OCI-LY7 (cell line): ENCODE measurements around the gene WASF1. TPM values are rescaled to one million over a fixed set of nuclear protein-coding genes. Genes with fewer than 3 reads are reported as not detected.

Source experiments
- BruUV-seq: library from RNA; stranded (reverse); fragments of 400-500 nt; replicated peaks from 2 replicates; lab custom pipeline; 2021; lab: Mats Ljungman, UMichigan
- CTCF ChIA-PET: fragments of 300-600 bp; sonication (Branson Sonifier 250); formaldehyde crosslinking; loops from one replicate; lab custom pipeline; 2022; ENCODE audit warnings: antibody characterized with exemption; ENCODE audit not compliant: unreplicated experiment; lab: Charles Lee
- POLR2A ChIA-PET: fragments of 300-600 bp; sonication (Branson Sonifier 250); formaldehyde crosslinking; loops from one replicate; lab custom pipeline; 2022; ENCODE audit warnings: antibody characterized with exemption; lab: Charles Lee
- DNase-seq: peaks from one replicate; pipeline ENCODE4 v3.0.0-alpha.2; 2015; ENCODE audit warnings: low spot score
- H2AFZ ChIP-seq: fragments of 200-600 bp; sonication (generic), shearing (Covaris generic); 2 replicates; pipeline ENCODE4 v1.6.1; 2014; ENCODE audit warnings: mild to moderate bottlenecking, antibody characterized with exemption, low read length, moderate library complexity
- H3K27ac ChIP-seq: fragments of 200-600 bp; sonication (generic); 2 replicates; pipeline ENCODE4 v1.5.1; 2014; ENCODE audit warnings: mixed run types, low read depth, mild to moderate bottlenecking, moderate library complexity, low read length, inconsistent platforms; ENCODE audit not compliant: poor library complexity, severe bottlenecking
- H3K36me3 ChIP-seq: fragments of 200-600 bp; sonication (generic); 2 replicates; pipeline ENCODE4 v1.6.1; 2014; ENCODE audit warnings: mild to moderate bottlenecking, antibody characterized with exemption, low read length, moderate library complexity, mixed read lengths; ENCODE audit not compliant: insufficient read depth
- H3K4me1 ChIP-seq: fragments of 200-600 bp; sonication (generic); 2 replicates; pipeline ENCODE4 v1.5.1; 2014; ENCODE audit warnings: mild to moderate bottlenecking, low read length; ENCODE audit not compliant: insufficient read depth, poor library complexity, severe bottlenecking
- H3K4me2 ChIP-seq: fragments of 200-600 bp; sonication (generic); 2 replicates; pipeline ENCODE4 v1.6.1; 2014; ENCODE audit warnings: mild to moderate bottlenecking, low read length
- H3K4me3 ChIP-seq: fragments of 200-600 bp; sonication (generic); 2 replicates; pipeline ENCODE4 v1.5.1; 2014; ENCODE audit warnings: mild to moderate bottlenecking, low read depth, low read length; ENCODE audit not compliant: poor library complexity, severe bottlenecking
- H3K79me2 ChIP-seq: fragments of 200-600 bp; sonication (generic); 2 replicates; pipeline ENCODE4 v1.6.1; 2016; ENCODE audit warnings: low read depth, mild to moderate bottlenecking, low read length, moderate library complexity, mixed read lengths; ENCODE audit not compliant: insufficient read depth
- H3K9me2 ChIP-seq: fragments of 200-600 bp; sonication (generic); 2 replicates; pipeline ENCODE4 v1.6.1; 2016; ENCODE audit warnings: mild to moderate bottlenecking, low read length, mixed read lengths; ENCODE audit not compliant: insufficient read depth
- H3K9me3 ChIP-seq: fragments of 200-600 bp; sonication (generic); 2 replicates; pipeline ENCODE4 v1.6.1; 2014; ENCODE audit warnings: mild to moderate bottlenecking, mixed run types, low read length, mixed read lengths
- H4K20me1 ChIP-seq: fragments of 200-600 bp; sonication (generic); 2 replicates; pipeline ENCODE4 v1.6.1; 2014; ENCODE audit warnings: mild to moderate bottlenecking, antibody characterized with exemption, low read length, moderate library complexity, mixed read lengths; ENCODE audit not compliant: insufficient read depth
- EZH2phosphoT487 ChIP-seq: fragments of 200-600 bp; sonication (generic); IDR thresholded peaks from 2 replicates; pipeline ENCODE4 v1.6.1; 2018; ENCODE audit warnings: low read depth, borderline replicate concordance, mild to moderate bottlenecking, mixed run types, antibody characterized with exemption, low read length, moderate library complexity, mixed read lengths
- intact Hi-C: fragments of 100-400 bp; cut with micrococcal nuclease; formaldehyde crosslinking; loops from one replicate; pipeline ENCODE4 v1.10.0; 2022; ENCODE audit not compliant: unreplicated experiment
- total RNA-seq, 2 experiments: library from RNA; depleted of rRNA in 1 of 2; stranded (reverse); fragments of >200 nt in 1 of 2; shearing (Covaris generic) in 1 of 2; gene quantifications; 2 replicates each; pipeline ENCODE4 v1.2.3, GENCODE V29; 2014 to 2022
- TF ChIP-seq, protein P1 (sequence below): fragments of 200-600 bp; sonication (generic); conservative IDR thresholded peaks from 2 replicates; pipeline ENCODE4 v1.5.1; 2014; ENCODE audit warnings: mild to moderate bottlenecking, antibody characterized with exemption, low read length, moderate library complexity, mixed read lengths

Gene WASF1
- total RNA-seq, 2 experiments from 2014 or later = 34.6 to 78.4 TPM

DNA sequence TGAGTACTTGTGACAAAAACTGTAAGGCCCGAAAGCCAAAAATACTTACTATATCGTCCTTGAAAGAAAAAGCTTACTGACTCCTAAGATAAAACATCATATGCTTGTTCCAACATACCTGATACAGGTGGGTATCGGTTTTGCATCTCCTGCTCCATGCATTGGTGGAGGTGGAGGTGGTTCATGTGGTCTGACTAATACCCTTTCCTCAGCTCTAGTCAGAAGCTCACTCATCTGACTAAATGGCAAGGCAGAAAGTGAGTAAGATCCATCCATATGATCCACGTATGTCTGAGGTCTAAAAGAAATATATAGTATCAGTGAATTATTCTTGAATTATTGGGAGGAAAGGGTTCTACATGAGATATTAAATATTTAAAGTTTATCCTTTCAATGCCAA, 76.2 kb downstream of the WASF1 start:
- CTCF ChIA-PET = no interaction called here
- TF ChIP-seq, protein P1, sequence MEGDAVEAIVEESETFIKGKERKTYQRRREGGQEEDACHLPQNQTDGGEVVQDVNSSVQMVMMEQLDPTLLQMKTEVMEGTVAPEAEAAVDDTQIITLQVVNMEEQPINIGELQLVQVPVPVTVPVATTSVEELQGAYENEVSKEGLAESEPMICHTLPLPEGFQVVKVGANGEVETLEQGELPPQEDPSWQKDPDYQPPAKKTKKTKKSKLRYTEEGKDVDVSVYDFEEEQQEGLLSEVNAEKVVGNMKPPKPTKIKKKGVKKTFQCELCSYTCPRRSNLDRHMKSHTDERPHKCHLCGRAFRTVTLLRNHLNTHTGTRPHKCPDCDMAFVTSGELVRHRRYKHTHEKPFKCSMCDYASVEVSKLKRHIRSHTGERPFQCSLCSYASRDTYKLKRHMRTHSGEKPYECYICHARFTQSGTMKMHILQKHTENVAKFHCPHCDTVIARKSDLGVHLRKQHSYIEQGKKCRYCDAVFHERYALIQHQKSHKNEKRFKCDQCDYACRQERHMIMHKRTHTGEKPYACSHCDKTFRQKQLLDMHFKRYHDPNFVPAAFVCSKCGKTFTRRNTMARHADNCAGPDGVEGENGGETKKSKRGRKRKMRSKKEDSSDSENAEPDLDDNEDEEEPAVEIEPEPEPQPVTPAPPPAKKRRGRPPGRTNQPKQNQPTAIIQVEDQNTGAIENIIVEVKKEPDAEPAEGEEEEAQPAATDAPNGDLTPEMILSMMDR = no peak
- TF ChIP-seq EZH2phosphoT487 = no peak
- POLR2A ChIA-PET = interaction anchor here (0.6 to 2.6 kb wide), 8 partner anchors 12 to 82 kb away, joined by 3 to 20 read pairs (median 5); no protein-coding TSS in a partner anchor

DNA sequence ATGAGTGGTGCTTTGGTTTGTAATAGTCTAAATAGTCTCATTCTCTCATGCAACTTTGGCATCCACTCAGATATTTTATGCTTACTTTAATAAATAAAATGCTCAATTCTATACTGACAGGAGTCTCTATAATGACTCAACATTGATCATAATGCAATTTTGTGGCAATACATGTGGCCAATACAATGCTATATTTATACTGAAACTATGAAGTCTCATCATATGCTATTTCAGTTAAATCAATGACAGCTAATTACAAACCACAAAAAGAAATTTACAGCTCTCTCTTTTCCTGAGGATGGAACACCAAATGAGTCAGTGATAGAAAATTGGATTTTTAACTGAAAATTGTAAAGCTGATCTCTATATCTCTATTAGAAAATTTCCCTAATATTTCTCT, 77.1 kb downstream of the WASF1 start:
- CTCF ChIA-PET = no interaction called here
- H3K4me1 ChIP-seq = peaks cover 26% of the 10 kb centered on the region
- no peaks in the 10 kb centered on the region for H3K9me3 ChIP-seq
- no peaks in the 10 kb centered on the region for H3K9me2 ChIP-seq
- no peak overlapping the region for H2AFZ ChIP-seq
- DNase-seq = no peak
- peak overlapping the region; percentile 53 for H3K4me2 ChIP-seq
- BruUV-seq = no TSS peak
- H3K79me2 ChIP-seq = no peaks in the 10 kb centered on the region
- peaks cover 93% of the 10 kb centered on the region for H3K36me3 ChIP-seq
- no peaks in the 10 kb centered on the region for H4K20me1 ChIP-seq
- H3K4me3 ChIP-seq = no peak overlapping the region
- peak overlapping the region; percentile 63 for H3K27ac ChIP-seq
- intact Hi-C loops = no loop called here
- TF ChIP-seq, protein P1 = no peak
- no peak for TF ChIP-seq EZH2phosphoT487
- POLR2A ChIA-PET = interaction anchor here (0.7 to 2.6 kb wide), 10 partner anchors 11 to 78 kb away, joined by 3 to 20 read pairs (median 6); partner anchors contain the start of genes CDC40 and WASF1

More for the DNA sequence above, 76.2 kb downstream of the WASF1 start:
- Histone ChIP-seq H3K27ac (peak overlapping the region; percentile 7), H3K9me2 (no peaks in the 10 kb centered on the region), H3K4me2 (no peak overlapping the region), H2AFZ (no peak overlapping the region), H3K4me3 (no peak overlapping the region), H3K36me3 (peaks cover 96% of the 10 kb centered on the region), H3K4me1 (peaks cover 26% of the 10 kb centered on the region), H4K20me1 (no peaks in the 10 kb centered on the region), H3K9me3 (no peaks in the 10 kb centered on the region), H3K79me2 (no peaks in the 10 kb centered on the region)
- intact Hi-C loops = no loop called here
- BruUV-seq = no TSS peak
- no peak for DNase-seq

DNA sequence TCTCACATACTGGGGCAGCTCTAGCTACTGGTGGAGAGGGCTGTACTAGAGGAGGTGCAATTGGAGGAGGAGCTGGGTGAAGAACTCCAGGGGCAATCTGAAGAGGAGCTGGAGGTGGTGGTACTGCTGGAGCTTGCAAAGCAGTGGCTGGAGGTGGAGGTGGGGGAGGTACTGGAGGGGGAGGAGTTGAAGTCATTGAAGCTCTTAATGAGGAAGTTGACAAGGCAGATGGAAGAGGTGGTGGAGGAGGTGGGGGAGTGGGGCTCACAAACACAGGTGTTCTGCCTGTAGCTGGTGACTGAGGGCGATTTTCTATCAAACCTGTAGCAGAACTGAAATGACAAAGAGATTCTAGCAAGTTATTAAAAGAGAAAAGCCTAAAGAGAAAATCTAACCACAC, 77.6 kb downstream of the WASF1 start:
- no peaks in the 10 kb centered on the region for H3K9me3 ChIP-seq
- BruUV-seq = no TSS peak
- H3K79me2 ChIP-seq = no peaks in the 10 kb centered on the region
- no peak for TF ChIP-seq EZH2phosphoT487
- TF ChIP-seq, protein P1 = no peak
- CTCF ChIA-PET = no interaction called here
- peak overlapping the region; percentile 22 for H3K4me3 ChIP-seq
- H2AFZ ChIP-seq = no peak overlapping the region
- H3K9me2 ChIP-seq = no peaks in the 10 kb centered on the region
- H3K36me3 ChIP-seq = peaks cover 93% of the 10 kb centered on the region
- POLR2A ChIA-PET = interaction anchor here (0.8 to 2.6 kb wide), 10 partner anchors 8 to 78 kb away, joined by 3 to 20 read pairs (median 6); partner anchors contain the start of genes CDC40 and WASF1
- DNase-seq = peak; percentile 86
- no peaks in the 10 kb centered on the region for H4K20me1 ChIP-seq
- H3K4me2 ChIP-seq = peak overlapping the region; percentile 53
- peak overlapping the region; percentile 63 for H3K27ac ChIP-seq
- intact Hi-C loops = no loop called here
- peaks cover 26% of the 10 kb centered on the region for H3K4me1 ChIP-seq
